HG03103 (cell line): ENCODE measurements around the gene PSD2.

Source experiments
- ATAC-seq: cut with Tn5 transposase; IDR thresholded peaks from one replicate; pipeline ENCODE4 v1.9.1; 2021; ENCODE audit warnings: low read depth; ENCODE audit not compliant: unreplicated experiment

PSD2 gene

GRCh38 chr5:139872052-139872766 lies 76.6 kb downstream of the PSD2 start:
- ATAC-seq, result no peak

GRCh38 chr5:139872851-139873794 lies 77.5 kb downstream of the PSD2 start:
- no peak for ATAC-seq

GRCh38 chr5:139875957-139876356 lies 80.3 kb downstream of the PSD2 start:
- ATAC-seq, result no peak

- no peak for ATAC-seq
These were observed 81.6 kb downstream of the PSD2 start for GRCh38 chr5:139877129-139877597.

GRCh38 chr5:139878093-139878492 lies 82.5 kb downstream of the PSD2 start:
- no peak for ATAC-seq

GRCh38 chr5:139880416-139881142 lies 85.0 kb downstream of the PSD2 start:
- ATAC-seq, result no peak

- no peak for ATAC-seq
These were observed 85.6 kb downstream of the PSD2 start for GRCh38 chr5:139881143-139881733.

- ATAC-seq, result no peak
These were observed 86.7 kb downstream of the PSD2 start for GRCh38 chr5:139882316-139882715.

- no peak for ATAC-seq
These were observed 87.4 kb downstream of the PSD2 start for GRCh38 chr5:139882961-139883539.

GRCh38 chr5:139884144-139884543 lies 88.5 kb downstream of the PSD2 start:
- ATAC-seq, result no peak

GRCh38 chr5:139884734-139885133 lies 89.1 kb downstream of the PSD2 start:
- ATAC-seq, result no peak

GRCh38 chr5:139885172-139885856 lies 89.7 kb downstream of the PSD2 start:
- no peak for ATAC-seq

- ATAC-seq, result no peak
These were observed 90.2 kb downstream of the PSD2 start for GRCh38 chr5:139885857-139886208.

- no peak for ATAC-seq
These were observed 90.6 kb downstream of the PSD2 start for GRCh38 chr5:139886213-139886612.

GRCh38 chr5:139888370-139888769 lies 92.8 kb downstream of the PSD2 start:
- ATAC-seq, result no peak

GRCh38 chr5:139889410-139889809 lies 93.8 kb downstream of the PSD2 start:
- ATAC-seq, result no peak

GRCh38 chr5:139893873-139894272 lies 98.3 kb downstream of the PSD2 start:
- ATAC-seq, result no peak
